CD14-positive monocyte (primary cell): Measurements from ENCODE around the gene ANKRD36B. TPM values are rescaled to one million over a fixed set of nuclear protein-coding genes. Genes with fewer than 3 reads are reported as not detected.
A peak's percentile ranks its signal among the peaks of the same experiment; 100 is the strongest.
"Not testable (repeated sequence)": the region's sequence is repeated elsewhere in the genome, so short reads cannot be mapped to it uniquely, and the experiment has no call there.

ENCODE experiments used
- DNase-seq, 3 donors: peaks; one replicate each; pipeline ENCODE4 v3.0.0-alpha.2; 2011 to 2022
- H2AFZ ChIP-seq: 2 replicates; pipeline ENCODE4 v1.6.0; 2012; ENCODE audit warnings: mild to moderate bottlenecking, low read depth, low read length, inconsistent platforms; ENCODE audit not compliant: insufficient read depth, poor library complexity, severe bottlenecking
- H3K27ac ChIP-seq, 2 donors: 1 replicate in 1 of 2; 2 replicates in 1 of 2; pipeline ENCODE4 v1.5.1; 2012 to 2013; ENCODE audit warnings: low read length in 2 of 2, control low read depth in 1 of 2, inconsistent platforms in 1 of 2, low read depth in 1 of 2, mild to moderate bottlenecking in 1 of 2
- H3K27me3 ChIP-seq, 2 donors: one replicate each; pipeline versions ENCODE4 v1.6.0 to v1.6.1; 2011 to 2013; ENCODE audit warnings: low read length in 2 of 2; ENCODE audit not compliant: control insufficient read depth in 2 of 2, insufficient read depth in 2 of 2
- H3K36me3 ChIP-seq, 2 donors: replicated peaks in 1 of 2; 1 replicate in 1 of 2; 2 replicates in 1 of 2; pipeline versions ENCODE4 v1.5.1 to v1.6.1; 2012 to 2013; ENCODE audit warnings: low read length in 2 of 2, control low read depth in 1 of 2, inconsistent platforms in 1 of 2, mild to moderate bottlenecking in 1 of 2; ENCODE audit not compliant: insufficient read depth in 2 of 2, control insufficient read depth in 1 of 2
- H3K4me1 ChIP-seq, 2 donors: 1 replicate in 1 of 2; 2 replicates in 1 of 2; pipeline versions ENCODE4 v1.5.1 to v1.6.1; 2012 to 2013; ENCODE audit warnings: low read length in 2 of 2, control low read depth in 1 of 2, inconsistent platforms in 1 of 2, mild to moderate bottlenecking in 1 of 2, moderate library complexity in 1 of 2; ENCODE audit not compliant: insufficient read depth in 2 of 2, control insufficient read depth in 1 of 2
- H3K4me2 ChIP-seq: replicated peaks from 2 replicates; pipeline ENCODE3; 2012; ENCODE audit warnings: low read length, moderate library complexity, mild to moderate bottlenecking; ENCODE audit not compliant: poor library complexity, severe bottlenecking; ENCODE audit errors: extremely low read depth
- H3K4me3 ChIP-seq, 3 experiments: fragments of 200-600 bp in 1 of 3; sonication (generic) in 1 of 3; replicated peaks in 1 of 3; 1 replicate in 2 of 3; 2 replicates in 1 of 3; pipeline ENCODE4 v1.5.1; 2011 to 2013; ENCODE audit warnings: low read length in 3 of 3, mild to moderate bottlenecking in 3 of 3, control low read depth in 2 of 3, low read depth in 2 of 3, inconsistent platforms in 1 of 3, moderate library complexity in 1 of 3
- H3K79me2 ChIP-seq: 2 replicates; pipeline ENCODE4 v1.6.0; 2012; ENCODE audit warnings: mild to moderate bottlenecking, control low read depth, inconsistent platforms, low read length, moderate library complexity; ENCODE audit not compliant: insufficient read depth
- H3K9ac ChIP-seq: 2 replicates; pipeline ENCODE4 v1.6.0; 2017; ENCODE audit warnings: low read length, mild to moderate bottlenecking; ENCODE audit not compliant: insufficient read depth, poor library complexity, severe bottlenecking
- H3K9me3 ChIP-seq, 2 donors: replicated peaks in 1 of 2; 1 replicate in 1 of 2; 2 replicates in 1 of 2; pipeline versions ENCODE4 v1.5.1 to v1.6.1; 2012 to 2013; ENCODE audit warnings: low read length in 2 of 2, control low read depth in 1 of 2; ENCODE audit not compliant: control insufficient read depth in 1 of 2, insufficient read depth in 1 of 2
- H4K20me1 ChIP-seq: 2 replicates; pipeline ENCODE4 v1.6.0; 2012; ENCODE audit warnings: mild to moderate bottlenecking, low read length, control low read depth, moderate library complexity; ENCODE audit not compliant: insufficient read depth
- H3K27ac Mint-ChIP-seq, 7 donors: one replicate each; pipeline ENCODE4 v1.8.0; 2020; ENCODE audit warnings: mild to moderate bottlenecking in 7 of 7, mixed read lengths in 7 of 7, moderate library complexity in 6 of 7, inconsistent platforms in 2 of 7
- H3K27me3 Mint-ChIP-seq, 3 donors: one replicate each; pipeline ENCODE4 v1.8.0; 2021 to 2022; ENCODE audit warnings: low read depth in 3 of 3, mild to moderate bottlenecking in 3 of 3, mixed read lengths in 3 of 3, moderate library complexity in 3 of 3, inconsistent platforms in 1 of 3
- H3K36me3 Mint-ChIP-seq, 2 donors: one replicate each; pipeline ENCODE4 v1.8.0; 2020; ENCODE audit warnings: mixed read lengths in 2 of 2, inconsistent platforms in 1 of 2, mild to moderate bottlenecking in 1 of 2
- H3K4me1 Mint-ChIP-seq: one replicate; pipeline ENCODE4 v1.8.0; 2020; ENCODE audit warnings: mild to moderate bottlenecking, mixed read lengths
- H3K4me3 Mint-ChIP-seq, 2 donors: one replicate each; pipeline ENCODE4 v1.8.0; 2020; ENCODE audit warnings: mild to moderate bottlenecking in 2 of 2, mixed read lengths in 2 of 2, moderate library complexity in 1 of 2
- H3K9me3 Mint-ChIP-seq, 7 donors: one replicate each; pipeline ENCODE4 v1.8.0; 2020 to 2022; ENCODE audit warnings: mixed read lengths in 7 of 7, mild to moderate bottlenecking in 6 of 7, moderate library complexity in 6 of 7, inconsistent platforms in 2 of 7
- CTCF ChIP-seq: fragments of 200-600 bp; IDR thresholded peaks from one replicate; pipeline ENCODE4 v1.8.0; 2022; ENCODE audit warnings: antibody characterized with exemption, mild to moderate bottlenecking
- WGBS: methylation state at CpG from one replicate; pipeline ENCODE4 v1.1.5; 2013; ENCODE audit warnings: missing lambda C conversion rate; ENCODE audit not compliant: insufficient coverage; 5-methylcytosine and 5-hydroxymethylcytosine counted together
- intact Hi-C, 2 donors: fragments of 100-400 bp; cut with micrococcal nuclease; formaldehyde crosslinking; loops; one replicate each; pipeline versions ENCODE4 v1.15.0 to v1.15.1; 2023
- polyA plus RNA-seq, 3 donors: library from polyadenylated mRNA; depleted of rRNA in 1 of 3; unstranded in 2 of 3; stranded (reverse) in 1 of 3; fragments of 300-500 nt in 2 of 3; fragments of >200 nt in 1 of 3; fragmentation: Illumina TruSeq in 2 of 3; gene quantifications; 1 replicate in 2 of 3; 2 replicates in 1 of 3; pipeline ENCODE4 v1.2.3, GENCODE V29; 2012 to 2021

ANKRD36B gene
- polyA plus RNA-seq, 3 donors, result 0.73 to 3.1 (median 1.2) TPM

- H3K9me3 Mint-ChIP-seq, H2AFZ ChIP-seq, intact Hi-C loops, H3K36me3 Mint-ChIP-seq, H3K9me3 ChIP-seq, H3K79me2 ChIP-seq, H3K4me3 Mint-ChIP-seq, H3K9ac ChIP-seq, H3K4me1 Mint-ChIP-seq, H3K4me2 ChIP-seq, H4K20me1 ChIP-seq, H3K36me3 ChIP-seq, DNase-seq, H3K27me3 Mint-ChIP-seq, H3K27ac ChIP-seq, H3K27me3 ChIP-seq, H3K4me3 ChIP-seq, H3K4me1 ChIP-seq: not testable (repeated sequence)
- WGBS, result 56% methylated on average over 1 of the region's 1 CpG
- peak overlapping the region in 3 of 7 donors; percentile 15 to 72 (median 32) for H3K27ac Mint-ChIP-seq
These were observed 30.8 kb upstream of the ANKRD36B start for GRCh38 chr2:97620492-97620891.

GRCh38 chr2:97618939-97619827, 29.5 kb upstream of the ANKRD36B start:
- H3K27me3 Mint-ChIP-seq, intact Hi-C loops, H4K20me1 ChIP-seq, H3K27ac ChIP-seq, H3K9ac ChIP-seq, H3K4me3 ChIP-seq, H3K27me3 ChIP-seq, H3K9me3 Mint-ChIP-seq, H3K36me3 ChIP-seq, H3K4me1 Mint-ChIP-seq, H3K4me2 ChIP-seq, H3K4me1 ChIP-seq, H3K36me3 Mint-ChIP-seq, H2AFZ ChIP-seq, H3K79me2 ChIP-seq, H3K9me3 ChIP-seq, H3K4me3 Mint-ChIP-seq: not testable (repeated sequence)
- DNase-seq, result peak; percentile 30 to 47 (median 32)
- H3K27ac Mint-ChIP-seq, result peak overlapping the region in 5 of 7 donors; percentile 26 to 80 (median 68)
- 79% methylated on average over 2 of the region's 14 CpGs for whole genome bisulfite sequencing

DNA sequence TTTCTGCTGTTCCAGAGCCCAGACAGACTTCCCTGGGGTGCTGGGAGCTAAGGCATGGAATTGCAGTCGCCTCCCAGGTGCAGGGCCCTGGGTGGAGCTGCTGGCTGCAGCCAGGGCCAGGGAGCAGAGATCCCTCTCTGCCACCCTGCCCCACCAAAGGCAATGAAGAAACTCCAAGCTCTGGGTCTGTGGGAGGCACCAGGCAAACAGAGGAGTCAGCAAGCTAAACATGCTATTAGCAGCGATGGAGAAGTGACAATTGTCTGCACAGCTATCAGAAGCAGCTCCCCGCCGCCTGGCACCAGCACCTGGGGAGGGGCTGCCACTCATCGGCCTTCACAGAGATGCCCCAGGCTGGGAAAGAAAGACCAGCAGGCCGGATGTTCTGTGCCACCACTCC, 28.2 kb upstream of the ANKRD36B start:
- Histone ChIP-seq H3K27me3 (no peaks in the 10 kb centered on the region), H3K79me2 (no peaks in the 10 kb centered on the region), H3K4me2 (no peak overlapping the region), H3K4me1 (no peaks in the 10 kb centered on the region), H3K4me3 (no peak overlapping the region), H3K36me3 (no peaks in the 10 kb centered on the region), H3K9ac (no peak overlapping the region), H3K27ac (no peak overlapping the region), H4K20me1 (no peaks in the 10 kb centered on the region), H3K9me3 (no peaks in the 10 kb centered on the region), H2AFZ (no peak overlapping the region)
- Mint-ChIP-seq H3K4me3 (no peak overlapping the region), H3K27ac (no peak overlapping the region), H3K27me3 (no peaks in the 10 kb centered on the region), H3K9me3 (peaks cover 0 to 3% (median 0%) of the 10 kb centered on the region in 7 donors), H3K4me1 (peaks cover 7% of the 10 kb centered on the region), H3K36me3 (no peaks in the 10 kb centered on the region)
- DNase-seq, result no peak
- intact Hi-C loops, result no loop called here
- no peak for TF ChIP-seq CTCF
- WGBS, result 98% methylated on average over 5 of the region's 6 CpGs

GRCh38 chr2:97615746-97616145, 26.1 kb upstream of the ANKRD36B start:
- H3K4me1 Mint-ChIP-seq, H3K27me3 Mint-ChIP-seq, H4K20me1 ChIP-seq, H3K9me3 ChIP-seq, H3K79me2 ChIP-seq, H3K4me2 ChIP-seq, H3K36me3 ChIP-seq, H3K9me3 Mint-ChIP-seq, H2AFZ ChIP-seq, H3K36me3 Mint-ChIP-seq, intact Hi-C loops, H3K27ac ChIP-seq, H3K4me1 ChIP-seq, H3K4me3 Mint-ChIP-seq, H3K27me3 ChIP-seq, H3K9ac ChIP-seq, DNase-seq, H3K4me3 ChIP-seq, H3K27ac Mint-ChIP-seq: not testable (repeated sequence)
- no CpG with 5 or more reads among the region's 8 CpGs for WGBS
